Muscle layer of colon (tissue), 2 donors: Measurements from ENCODE around the gene KIF20B.
"Not testable (repeated sequence)": the region's sequence is repeated elsewhere in the genome, so short reads cannot be mapped to it uniquely, and the experiment has no call there.

ENCODE experiments used
- H3K27ac ChIP-seq: one replicate; pipeline ENCODE4 v1.7.0; 2013; ENCODE audit warnings: low read depth, mild to moderate bottlenecking, low read length, moderate library complexity
- H3K27me3 ChIP-seq, 2 donors: one replicate each; pipeline ENCODE4 v1.7.0; 2013; ENCODE audit warnings: low read length in 2 of 2, mild to moderate bottlenecking in 2 of 2; ENCODE audit not compliant: insufficient read depth in 2 of 2, control insufficient read depth in 1 of 2
- H3K36me3 ChIP-seq: one replicate; pipeline ENCODE4 v1.7.0; 2013; ENCODE audit warnings: mild to moderate bottlenecking, low read length; ENCODE audit not compliant: insufficient read depth
- H3K4me1 ChIP-seq: one replicate; pipeline ENCODE4 v1.7.0; 2013; ENCODE audit warnings: mild to moderate bottlenecking, low read length; ENCODE audit not compliant: insufficient read depth
- H3K4me3 ChIP-seq, 2 donors: one replicate each; pipeline ENCODE4 v1.7.0; 2013; ENCODE audit warnings: low read length in 2 of 2, low read depth in 1 of 2, mild to moderate bottlenecking in 1 of 2, moderate library complexity in 1 of 2
- H3K9ac ChIP-seq: one replicate; pipeline ENCODE4 v1.7.0; 2013; ENCODE audit warnings: low read length
- H3K9me3 ChIP-seq: one replicate; pipeline ENCODE4 v1.7.0; 2013; ENCODE audit warnings: mild to moderate bottlenecking, low read length
- donor health status: abdominal sarcoma.
- donor health status: Adenocarcinoma of cecum.

The KIF20B gene

GRCh38 chr10:89813546-89813945, 112.2 kb downstream of the KIF20B start:
- Histone ChIP-seq H3K4me3 (no peak overlapping the region), H3K9me3 (no peaks in the 10 kb centered on the region), H3K27me3 (no peaks in the 10 kb centered on the region), H3K27ac (no peak overlapping the region), H3K9ac (no peak overlapping the region), H3K4me1 (no peaks in the 10 kb centered on the region), H3K36me3 (no peaks in the 10 kb centered on the region)

- Histone ChIP-seq H3K27me3 (no peaks in the 10 kb centered on the region), H3K9me3 (no peaks in the 10 kb centered on the region), H3K27ac (no peak overlapping the region), H3K4me3 (no peak overlapping the region), H3K4me1 (no peaks in the 10 kb centered on the region), H3K9ac (no peak overlapping the region), H3K36me3 (no peaks in the 10 kb centered on the region)
Measured at GRCh38 chr10:89814278-89814677, 112.9 kb downstream of the KIF20B start.

GRCh38 chr10:89815049-89815853, 113.9 kb downstream of the KIF20B start:
- H3K9me3 ChIP-seq = no peaks in the 10 kb centered on the region
- H3K36me3 ChIP-seq = no peaks in the 10 kb centered on the region
- no peak overlapping the region for H3K27ac ChIP-seq
- no peak overlapping the region for H3K4me3 ChIP-seq
- H3K9ac ChIP-seq = no peak overlapping the region
- H3K4me1 ChIP-seq = no peaks in the 10 kb centered on the region
- no peaks in the 10 kb centered on the region for H3K27me3 ChIP-seq

- not testable (repeated sequence) for H3K9me3 ChIP-seq
Measured at GRCh38 chr10:89819008-89819407, 117.6 kb downstream of the KIF20B start.

More at GRCh38 chr10:89819008-89819407, 117.6 kb downstream of the KIF20B start:
- not testable (repeated sequence) for H3K4me1 ChIP-seq, H3K4me3 ChIP-seq, H3K9ac ChIP-seq, H3K36me3 ChIP-seq, H3K27ac ChIP-seq, H3K27me3 ChIP-seq
